Lower leg skin (tissue), 4 donors: ENCODE results near the gene MMAA. TPM values are rescaled to one million over a fixed set of nuclear protein-coding genes. Genes with fewer than 3 reads are reported as not detected.
"Not testable (repeated sequence)": the region's sequence is repeated elsewhere in the genome, so short reads cannot be mapped to it uniquely, and the experiment has no call there.

ENCODE experiments used
- DNase-seq, 2 donors: peaks; one replicate each; pipeline ENCODE4 v3.0.0-alpha.2; 2019; ENCODE audit warnings: low spot score in 2 of 2
- H3K4me3 ChIP-seq: fragments of 200-600 bp; sonication (generic); 2 replicates; pipeline ENCODE4 v1.5.1; 2017; ENCODE audit warnings: mild to moderate bottlenecking, low read depth; ENCODE audit not compliant: poor library complexity, severe bottlenecking
- POLR2A ChIP-seq, 2 donors: fragments of 450-650 bp; IDR thresholded peaks; one replicate each; pipeline ENCODE4 v1.6.1; 2016 to 2017; ENCODE audit warnings: antibody characterized with exemption in 2 of 2, mild to moderate bottlenecking in 1 of 2, moderate library complexity in 1 of 2
- WGBS, 2 donors: methylation state at CpG; one replicate each; pipeline ENCODE4 v1.1.5; 2018; 5-methylcytosine and 5-hydroxymethylcytosine counted together
- intact Hi-C: fragments of 100-400 bp; cut with DNase I; formaldehyde crosslinking; loops from one replicate; pipeline ENCODE4 v1.15.0; 2023; ENCODE audit warnings: low total_unique reads
- total RNA-seq, 4 donors: library from RNA; depleted of rRNA; stranded (reverse); fragments of >200 nt; gene quantifications; one replicate each; pipeline ENCODE4 v1.1.0, GENCODE V29; 2016
- TF ChIP-seq, protein P1 (sequence below), 3 donors: fragments of 450-650 bp; IDR thresholded peaks; one replicate each; pipeline ENCODE4 v1.5.1; 2016; ENCODE audit warnings: antibody characterized with exemption in 3 of 3, mild to moderate bottlenecking in 3 of 3, moderate library complexity in 2 of 3

Gene MMAA
- total RNA-seq, 4 donors from 2014 or later = 4.9 to 9.3 (median 7.2) TPM

DNA sequence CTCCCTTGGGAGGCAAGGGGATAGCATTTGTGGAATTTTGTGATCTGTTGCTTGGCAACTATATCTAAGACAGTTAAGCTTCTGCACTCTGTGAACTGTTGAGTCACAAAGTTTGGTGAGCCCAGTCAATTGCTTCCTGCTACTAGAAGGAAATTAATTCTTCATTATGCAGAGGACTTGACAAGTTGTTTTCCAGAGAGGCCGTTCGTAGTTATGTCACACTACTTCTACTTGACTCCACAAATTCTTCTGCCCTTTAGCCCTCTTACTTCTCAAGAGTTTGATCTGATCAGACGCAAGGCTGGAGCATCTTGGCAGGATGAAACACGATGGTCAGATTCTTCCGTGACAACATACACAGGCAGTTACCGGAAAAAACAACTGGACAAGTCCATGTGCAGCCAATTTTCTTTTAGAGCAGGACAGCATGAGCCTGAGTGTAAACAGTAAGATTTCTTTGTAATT, 60.8 kb downstream of the MMAA start, which contains the start of gene C4orf51:
C4orf51 (plus strand) TSS at position 156 of the 465 bp plus-strand sequence; CDS start at position 214, 58 bp downstream.
- intact Hi-C loops = no loop called here
- no peak for DNase-seq
- WGBS, 2 donors = 29 to 38% methylated on average over 6 of the region's 6 CpGs

DNA sequence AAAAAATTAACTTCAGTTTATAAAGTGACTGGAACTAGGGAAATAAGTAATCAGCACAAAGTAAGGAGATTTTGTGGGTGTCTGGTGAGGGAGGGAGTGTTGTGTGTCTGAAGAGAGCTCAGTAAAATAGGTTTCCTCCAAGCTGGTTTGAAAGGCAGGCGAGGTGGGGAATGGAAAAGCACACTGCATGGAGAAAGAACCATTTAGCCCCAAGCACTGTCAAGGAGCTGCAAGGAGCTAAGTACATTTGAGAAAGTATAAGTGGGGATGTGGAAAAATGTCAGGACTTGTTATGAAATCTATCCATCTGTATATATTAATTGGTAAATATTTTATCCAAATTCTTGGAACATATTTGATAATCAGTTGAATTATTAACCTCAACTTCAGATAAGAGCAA, 61.7 kb downstream of the MMAA start:
- 78 to 92% methylated on average over 1 of the region's 1 CpG for WGBS, 2 donors
- intact Hi-C loops = no loop called here
- TF ChIP-seq POLR2A (IDR thresholded peaks at IDR 0.05) = no peak
- TF ChIP-seq, protein P1, sequence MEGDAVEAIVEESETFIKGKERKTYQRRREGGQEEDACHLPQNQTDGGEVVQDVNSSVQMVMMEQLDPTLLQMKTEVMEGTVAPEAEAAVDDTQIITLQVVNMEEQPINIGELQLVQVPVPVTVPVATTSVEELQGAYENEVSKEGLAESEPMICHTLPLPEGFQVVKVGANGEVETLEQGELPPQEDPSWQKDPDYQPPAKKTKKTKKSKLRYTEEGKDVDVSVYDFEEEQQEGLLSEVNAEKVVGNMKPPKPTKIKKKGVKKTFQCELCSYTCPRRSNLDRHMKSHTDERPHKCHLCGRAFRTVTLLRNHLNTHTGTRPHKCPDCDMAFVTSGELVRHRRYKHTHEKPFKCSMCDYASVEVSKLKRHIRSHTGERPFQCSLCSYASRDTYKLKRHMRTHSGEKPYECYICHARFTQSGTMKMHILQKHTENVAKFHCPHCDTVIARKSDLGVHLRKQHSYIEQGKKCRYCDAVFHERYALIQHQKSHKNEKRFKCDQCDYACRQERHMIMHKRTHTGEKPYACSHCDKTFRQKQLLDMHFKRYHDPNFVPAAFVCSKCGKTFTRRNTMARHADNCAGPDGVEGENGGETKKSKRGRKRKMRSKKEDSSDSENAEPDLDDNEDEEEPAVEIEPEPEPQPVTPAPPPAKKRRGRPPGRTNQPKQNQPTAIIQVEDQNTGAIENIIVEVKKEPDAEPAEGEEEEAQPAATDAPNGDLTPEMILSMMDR (IDR thresholded peaks at IDR 0.05) = no peak
- DNase-seq = no peak
- H3K4me3 ChIP-seq = no peak overlapping the region

More for the DNA sequence above, 60.8 kb downstream of the MMAA start, which contains the start of gene C4orf51:
- TF ChIP-seq POLR2A (IDR thresholded peaks at IDR 0.05) = no peak
- TF ChIP-seq, protein P1 (IDR thresholded peaks at IDR 0.05) = no peak
- no peak within 1 kb of the TSS for H3K4me3 ChIP-seq

DNA sequence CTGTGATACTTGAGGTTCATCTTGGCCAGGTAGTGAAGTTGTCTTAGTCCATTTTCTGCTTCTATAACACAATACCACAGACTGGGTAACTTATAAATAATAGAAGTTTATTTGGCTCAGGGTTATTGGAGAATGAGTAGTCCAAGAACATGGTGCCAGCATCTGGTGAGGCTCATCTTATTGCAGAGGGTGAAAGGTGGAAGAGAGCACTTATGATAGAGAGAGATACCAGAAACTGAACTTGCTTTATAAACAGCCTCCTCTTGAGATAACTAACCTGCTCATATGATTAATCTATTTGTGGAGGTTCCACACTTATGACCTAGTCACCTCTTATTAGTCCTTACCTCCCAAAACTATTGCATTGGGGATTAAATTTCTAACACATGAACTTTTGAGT, 62.3 kb downstream of the MMAA start:
- intact Hi-C loops = no loop called here
- TF ChIP-seq, protein P1 (IDR thresholded peaks at IDR 0.05) = no peak
- no peak for TF ChIP-seq POLR2A (IDR thresholded peaks at IDR 0.05)
- no peak for DNase-seq
- no peak overlapping the region for H3K4me3 ChIP-seq

DNA sequence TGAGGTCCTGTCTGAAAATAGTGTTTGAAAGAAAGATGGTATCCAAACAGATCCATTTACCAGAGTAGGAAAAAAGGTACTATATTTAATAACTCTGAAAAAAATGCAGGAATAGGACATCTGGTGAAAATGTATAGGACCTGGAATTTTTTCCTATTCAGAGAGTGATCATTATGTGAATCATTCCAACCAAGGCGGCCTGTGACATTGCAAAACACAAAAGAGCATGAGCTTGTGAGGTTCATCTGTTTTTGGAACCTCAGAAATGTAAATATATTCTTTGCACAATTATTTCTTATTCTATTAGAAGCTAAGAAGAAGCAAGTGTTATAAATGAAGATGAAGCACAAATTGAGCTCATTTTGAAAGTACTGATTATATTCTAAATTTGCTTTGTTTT, 62.8 kb downstream of the MMAA start:
- no peak for TF ChIP-seq POLR2A (IDR thresholded peaks at IDR 0.05)
- TF ChIP-seq, protein P1 (IDR thresholded peaks at IDR 0.05) = no peak
- H3K4me3 ChIP-seq = no peak overlapping the region
- no peak for DNase-seq
- intact Hi-C loops = no loop called here
- WGBS, 2 donors = 93 to 98% methylated on average over 1 of the region's 1 CpG

DNA sequence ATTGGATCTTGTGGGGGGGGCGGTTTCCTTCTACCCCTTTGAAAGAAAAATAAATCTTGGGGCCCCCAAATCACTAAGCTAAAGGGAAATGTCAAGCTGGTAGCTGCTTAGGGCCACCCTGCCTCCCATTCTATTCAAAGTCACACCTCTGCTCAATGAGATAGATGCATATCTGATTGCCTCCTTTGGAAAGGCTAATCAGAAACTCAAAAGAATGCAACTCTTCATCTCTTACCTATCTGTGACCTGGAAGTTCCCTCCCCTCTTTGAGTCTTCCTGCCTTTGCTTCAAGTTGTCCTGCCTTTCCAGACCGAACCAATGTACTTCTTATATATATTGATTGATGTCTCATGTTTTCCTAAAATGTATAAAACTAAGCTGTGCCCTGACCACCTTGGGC, 67.8 kb downstream of the MMAA start:
- intact Hi-C loops = no loop called here
- 40 to 63% methylated on average over 2 of the region's 2 CpGs for WGBS, 2 donors
- no peak overlapping the region for H3K4me3 ChIP-seq
- no peak for DNase-seq
- TF ChIP-seq, protein P1 (IDR thresholded peaks at IDR 0.05) = no peak
- TF ChIP-seq POLR2A (IDR thresholded peaks at IDR 0.05) = no peak

DNA sequence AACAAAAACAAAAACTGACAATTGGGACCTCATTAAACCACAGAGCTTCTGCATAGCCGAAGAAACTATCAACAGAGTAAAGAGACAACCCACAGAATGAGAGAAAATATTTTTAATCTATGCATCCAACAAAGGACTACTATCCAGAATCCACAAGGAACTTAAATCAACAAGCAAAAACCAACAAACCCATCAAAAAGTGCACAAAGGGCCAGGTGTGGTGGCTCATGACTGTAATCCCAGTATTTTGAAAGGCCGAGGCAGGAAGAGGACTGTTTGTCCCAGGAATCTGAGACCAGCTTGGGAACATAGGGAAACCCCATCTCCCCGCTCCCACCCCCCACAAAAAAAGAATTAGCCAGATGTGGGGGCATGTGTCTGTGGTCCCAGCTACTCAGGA, 71.4 kb downstream of the MMAA start:
- intact Hi-C loops = no loop called here
- TF ChIP-seq, protein P1 (IDR thresholded peaks at IDR 0.05) = no peak
- no peak for TF ChIP-seq POLR2A (IDR thresholded peaks at IDR 0.05)
- no peak for DNase-seq
- no peak overlapping the region for H3K4me3 ChIP-seq
- 87 to 94% methylated on average over 3 of the region's 3 CpGs for WGBS, 2 donors

DNA sequence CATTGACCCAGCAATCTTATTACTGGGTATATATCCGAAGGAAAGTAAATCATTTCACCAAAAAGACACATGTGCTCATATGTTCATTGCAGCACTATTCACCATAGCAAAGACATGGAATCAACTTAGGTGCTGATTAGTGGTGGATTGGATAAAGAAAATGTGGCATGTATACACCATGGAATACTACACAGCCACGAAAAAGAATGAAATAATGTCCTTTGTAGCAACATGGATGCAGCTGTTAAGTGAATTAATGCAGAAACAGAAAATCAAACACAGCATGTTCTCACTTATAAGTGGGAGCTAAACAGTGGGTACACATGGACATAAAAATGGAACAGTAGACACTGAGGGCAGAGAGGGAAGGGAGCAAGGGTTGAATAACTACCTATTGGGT, 72.2 kb downstream of the MMAA start:
- intact Hi-C loops, DNase-seq, H3K4me3 ChIP-seq: not testable (repeated sequence)
- WGBS, 2 donors = 82 to 91% methylated on average over 2 of the region's 2 CpGs
